Stimulated activated memory B cell treated with anti-CD40 and anti-IgM and Interleukin-4, amounts not matched to agents 10 μg/mL and 1 μg/mL and 100 μg/mL, for 72 hours (primary cell): ENCODE results near the gene NUDT12.
A peak's percentile ranks its signal among the peaks of the same experiment; 100 is the strongest.

ENCODE experiments used
- ATAC-seq: fragments of 150-1000 bp; cut with Tn5 transposase; 2 replicates; pipeline ENCODE4 v1.10.0; 2021
- H3K27ac Mint-ChIP-seq: one replicate; pipeline ENCODE4 v1.8.0; 2022; ENCODE audit warnings: mild to moderate bottlenecking, mixed read lengths
- H3K27me3 Mint-ChIP-seq: one replicate; pipeline ENCODE4 v1.8.0; 2022; ENCODE audit warnings: mixed read lengths
- H3K36me3 Mint-ChIP-seq: one replicate; pipeline ENCODE4 v1.8.0; 2022; ENCODE audit warnings: mixed read lengths
- H3K4me1 Mint-ChIP-seq: one replicate; pipeline ENCODE4 v1.8.0; 2022; ENCODE audit warnings: mixed read lengths
- H3K4me3 Mint-ChIP-seq: one replicate; pipeline ENCODE4 v1.8.0; 2022; ENCODE audit warnings: mild to moderate bottlenecking, moderate library complexity, mixed read lengths
- H3K9me3 Mint-ChIP-seq: one replicate; pipeline ENCODE4 v1.8.0; 2022; ENCODE audit warnings: mixed read lengths

NUDT12 gene

DNA sequence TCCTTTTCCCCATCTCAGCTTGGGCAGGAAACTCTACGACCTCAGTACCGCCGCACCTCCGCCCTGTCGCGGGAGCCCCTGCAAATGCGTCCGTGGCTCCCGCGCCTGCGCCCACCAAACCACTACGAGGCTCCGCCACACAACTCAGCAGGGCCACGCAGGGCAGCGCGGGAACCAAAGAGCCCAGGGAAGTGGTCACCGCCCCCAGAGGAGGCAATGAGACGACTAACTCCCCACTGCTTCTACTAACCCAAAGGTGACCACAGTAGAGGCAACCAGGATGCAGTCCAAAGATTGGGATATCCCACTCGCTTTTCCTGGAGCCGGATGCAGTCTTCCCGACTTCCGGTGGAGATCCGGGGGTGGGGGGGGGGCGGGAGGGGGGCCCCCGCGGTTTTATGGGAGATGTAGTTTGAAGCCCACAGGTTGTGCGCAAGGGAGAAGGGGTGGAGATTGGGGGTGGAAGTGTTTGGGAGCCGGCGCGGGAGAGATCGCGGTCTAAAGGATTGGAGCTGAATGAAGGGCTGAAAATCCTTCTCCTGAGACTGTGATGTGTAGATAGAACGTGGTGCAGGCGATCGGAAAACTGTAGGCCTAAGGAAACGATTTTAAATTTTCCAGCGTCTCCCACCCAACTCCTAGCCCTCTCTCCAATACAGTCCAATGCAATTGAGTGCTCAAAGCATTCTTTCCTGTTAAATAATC, at the start of gene NUDT12:
TSS of gene NUDT12 (minus strand) at position 337 of the 705 bp plus-strand sequence. CDS start 2,541 bp downstream, outside the sequence.
- H3K4me3 Mint-ChIP-seq, result peak within 1 kb of the TSS; percentile 89
- H3K27ac Mint-ChIP-seq, result peak within 1 kb of the TSS; percentile 75
- no peaks in the 10 kb centered on the region for H3K36me3 Mint-ChIP-seq
- no peaks in the 10 kb centered on the region for H3K27me3 Mint-ChIP-seq
- peak; percentile 90 for ATAC-seq
- H3K4me1 Mint-ChIP-seq, result peaks cover 9% of the 10 kb centered on the region
- no peaks in the 10 kb centered on the region for H3K9me3 Mint-ChIP-seq

DNA sequence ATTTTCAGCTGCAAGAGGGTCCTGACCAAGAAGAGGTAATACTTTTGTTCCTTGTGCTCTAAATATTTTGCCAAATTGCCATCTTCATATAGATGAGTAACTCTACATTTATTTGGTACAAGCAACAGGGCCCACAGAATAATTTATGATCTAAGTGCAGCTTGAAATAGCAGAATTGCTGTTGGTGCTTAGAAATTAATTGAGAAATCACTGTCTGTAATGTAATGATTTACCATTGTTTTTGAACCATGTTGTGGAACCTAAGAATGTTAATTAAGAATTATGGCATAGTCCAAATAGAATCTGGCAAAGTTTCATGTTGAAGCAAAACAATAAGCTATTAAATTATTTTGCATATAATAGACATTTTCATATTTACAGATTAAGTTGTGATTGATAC, 44.8 kb upstream of the NUDT12 start:
- no peaks in the 10 kb centered on the region for H3K4me1 Mint-ChIP-seq
- H3K27me3 Mint-ChIP-seq, result no peaks in the 10 kb centered on the region

GRCh38 chr5:103605277-103605676, 42.7 kb upstream of the NUDT12 start:
- no peak for ATAC-seq
- Mint-ChIP-seq H3K4me3 (no peak overlapping the region), H3K27me3 (no peaks in the 10 kb centered on the region), H3K9me3 (no peaks in the 10 kb centered on the region), H3K36me3 (no peaks in the 10 kb centered on the region), H3K4me1 (no peaks in the 10 kb centered on the region), H3K27ac (no peak overlapping the region)

More for the DNA sequence above, 44.8 kb upstream of the NUDT12 start:
- H3K36me3 Mint-ChIP-seq, result no peaks in the 10 kb centered on the region
- H3K4me3 Mint-ChIP-seq, result no peak overlapping the region
- no peak for ATAC-seq
- no peak overlapping the region for H3K27ac Mint-ChIP-seq
- no peaks in the 10 kb centered on the region for H3K9me3 Mint-ChIP-seq

- Mint-ChIP-seq H3K27me3 (no peaks in the 10 kb centered on the region), H3K4me1 (no peaks in the 10 kb centered on the region), H3K36me3 (no peaks in the 10 kb centered on the region), H3K9me3 (no peaks in the 10 kb centered on the region), H3K27ac (no peak overlapping the region), H3K4me3 (no peak overlapping the region)
- no peak for ATAC-seq
Measured at GRCh38 chr5:103602438-103602837, 39.8 kb upstream of the NUDT12 start.

GRCh38 chr5:103601314-103601713, 38.7 kb upstream of the NUDT12 start:
- ATAC-seq, result no peak
- no peak overlapping the region for H3K4me3 Mint-ChIP-seq
- no peaks in the 10 kb centered on the region for H3K9me3 Mint-ChIP-seq
- H3K36me3 Mint-ChIP-seq, result no peaks in the 10 kb centered on the region
- H3K27ac Mint-ChIP-seq, result no peak overlapping the region
- H3K27me3 Mint-ChIP-seq, result no peaks in the 10 kb centered on the region
- H3K4me1 Mint-ChIP-seq, result no peaks in the 10 kb centered on the region

DNA sequence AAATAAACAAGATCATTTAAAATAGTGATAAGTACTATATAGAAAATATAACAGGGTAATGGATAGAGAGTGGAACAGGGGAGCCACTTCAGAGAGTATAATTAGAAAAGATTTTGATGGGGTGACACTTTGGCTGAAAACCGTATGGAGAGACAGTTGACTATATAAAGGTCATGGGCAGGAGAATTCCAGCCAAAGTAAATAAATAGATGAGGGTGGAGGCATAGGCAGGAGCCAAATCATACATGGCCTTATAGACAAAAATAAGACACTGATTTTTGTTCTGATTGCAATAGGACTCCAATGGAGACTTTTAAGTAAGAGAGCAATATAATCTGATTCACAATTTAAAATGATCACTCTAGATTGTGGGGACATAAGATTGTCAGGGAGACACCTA, 37.5 kb upstream of the NUDT12 start:
- no peak overlapping the region for H3K27ac Mint-ChIP-seq
- no peak for ATAC-seq
- H3K27me3 Mint-ChIP-seq, result no peaks in the 10 kb centered on the region
- H3K4me1 Mint-ChIP-seq, result no peaks in the 10 kb centered on the region
- no peak overlapping the region for H3K4me3 Mint-ChIP-seq
- H3K36me3 Mint-ChIP-seq, result no peaks in the 10 kb centered on the region
- no peaks in the 10 kb centered on the region for H3K9me3 Mint-ChIP-seq

GRCh38 chr5:103598997-103599566, 36.5 kb upstream of the NUDT12 start:
- H3K27ac Mint-ChIP-seq, result no peak overlapping the region
- H3K9me3 Mint-ChIP-seq, result no peaks in the 10 kb centered on the region
- no peaks in the 10 kb centered on the region for H3K4me1 Mint-ChIP-seq
- no peak overlapping the region for H3K4me3 Mint-ChIP-seq
- no peak for ATAC-seq
- no peaks in the 10 kb centered on the region for H3K36me3 Mint-ChIP-seq
- H3K27me3 Mint-ChIP-seq, result no peaks in the 10 kb centered on the region

GRCh38 chr5:103590221-103590620, 27.6 kb upstream of the NUDT12 start:
- H3K9me3 Mint-ChIP-seq, result no peaks in the 10 kb centered on the region
- ATAC-seq, result no peak
- H3K27ac Mint-ChIP-seq, result no peak overlapping the region
- no peaks in the 10 kb centered on the region for H3K4me1 Mint-ChIP-seq
- no peaks in the 10 kb centered on the region for H3K36me3 Mint-ChIP-seq
- no peaks in the 10 kb centered on the region for H3K27me3 Mint-ChIP-seq
- H3K4me3 Mint-ChIP-seq, result no peak overlapping the region

DNA sequence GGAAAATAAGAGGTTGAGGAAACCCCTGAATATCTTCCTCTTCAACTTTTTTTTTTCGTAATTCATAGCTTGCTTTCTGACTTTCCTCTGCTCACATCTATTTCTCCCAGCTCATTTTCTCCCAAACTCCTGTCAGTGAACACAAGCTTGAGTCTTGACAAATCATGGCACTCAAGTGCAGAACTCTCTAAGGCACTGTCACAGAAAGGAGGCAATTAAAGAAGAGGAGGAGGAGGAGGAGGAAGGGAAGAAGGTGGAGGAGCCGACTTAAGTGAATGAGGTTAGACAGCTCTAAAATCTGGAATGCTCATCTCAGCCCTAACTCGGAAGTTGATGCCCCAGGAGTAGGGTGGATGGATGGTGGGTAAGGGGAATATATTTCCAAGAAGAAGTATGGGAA, 27.2 kb upstream of the NUDT12 start:
- ATAC-seq, result no peak
- no peaks in the 10 kb centered on the region for H3K27me3 Mint-ChIP-seq
- no peaks in the 10 kb centered on the region for H3K9me3 Mint-ChIP-seq
- no peaks in the 10 kb centered on the region for H3K4me1 Mint-ChIP-seq
- no peak overlapping the region for H3K27ac Mint-ChIP-seq
- no peaks in the 10 kb centered on the region for H3K36me3 Mint-ChIP-seq
- H3K4me3 Mint-ChIP-seq, result no peak overlapping the region

- no peak for ATAC-seq
- no peaks in the 10 kb centered on the region for H3K9me3 Mint-ChIP-seq
- no peak overlapping the region for H3K27ac Mint-ChIP-seq
- no peak overlapping the region for H3K4me3 Mint-ChIP-seq
- H3K4me1 Mint-ChIP-seq, result no peaks in the 10 kb centered on the region
- no peaks in the 10 kb centered on the region for H3K27me3 Mint-ChIP-seq
- H3K36me3 Mint-ChIP-seq, result no peaks in the 10 kb centered on the region
Measured at GRCh38 chr5:103589357-103589756, 26.8 kb upstream of the NUDT12 start.

GRCh38 chr5:103587185-103587748, 24.7 kb upstream of the NUDT12 start:
- H3K4me1 Mint-ChIP-seq, result no peaks in the 10 kb centered on the region
- no peak overlapping the region for H3K27ac Mint-ChIP-seq
- no peak for ATAC-seq
- no peak overlapping the region for H3K4me3 Mint-ChIP-seq
- H3K9me3 Mint-ChIP-seq, result no peaks in the 10 kb centered on the region
- no peaks in the 10 kb centered on the region for H3K27me3 Mint-ChIP-seq
- H3K36me3 Mint-ChIP-seq, result no peaks in the 10 kb centered on the region

DNA sequence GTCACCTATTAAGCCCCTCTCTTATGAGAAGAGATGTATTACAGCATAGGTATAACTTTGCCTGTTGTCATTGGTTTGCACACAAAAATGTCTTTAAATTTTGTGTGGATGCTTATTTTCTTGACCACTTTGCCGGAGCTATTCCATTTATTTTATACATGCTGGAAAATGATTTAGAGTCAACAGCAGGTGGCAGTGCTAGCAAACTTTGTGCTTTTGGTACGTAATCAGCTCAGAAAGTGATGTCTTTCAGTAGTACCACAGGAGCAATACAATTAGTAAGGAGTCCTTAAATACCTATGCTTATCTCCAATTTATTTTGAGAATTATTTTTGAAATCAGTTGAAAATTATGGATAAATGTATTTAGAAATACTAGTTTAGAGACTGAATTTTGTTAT, 19.8 kb upstream of the NUDT12 start:
- H3K27me3 Mint-ChIP-seq, result no peaks in the 10 kb centered on the region
- no peak for ATAC-seq
- H3K27ac Mint-ChIP-seq, result no peak overlapping the region
- no peaks in the 10 kb centered on the region for H3K9me3 Mint-ChIP-seq
- H3K4me1 Mint-ChIP-seq, result no peaks in the 10 kb centered on the region
- no peaks in the 10 kb centered on the region for H3K36me3 Mint-ChIP-seq
- no peak overlapping the region for H3K4me3 Mint-ChIP-seq

GRCh38 chr5:103573411-103573810, 10.8 kb upstream of the NUDT12 start:
- no peak for ATAC-seq
- Mint-ChIP-seq H3K27ac (no peak overlapping the region), H3K4me3 (no peak overlapping the region), H3K4me1 (no peaks in the 10 kb centered on the region), H3K27me3 (no peaks in the 10 kb centered on the region), H3K9me3 (no peaks in the 10 kb centered on the region), H3K36me3 (no peaks in the 10 kb centered on the region)

DNA sequence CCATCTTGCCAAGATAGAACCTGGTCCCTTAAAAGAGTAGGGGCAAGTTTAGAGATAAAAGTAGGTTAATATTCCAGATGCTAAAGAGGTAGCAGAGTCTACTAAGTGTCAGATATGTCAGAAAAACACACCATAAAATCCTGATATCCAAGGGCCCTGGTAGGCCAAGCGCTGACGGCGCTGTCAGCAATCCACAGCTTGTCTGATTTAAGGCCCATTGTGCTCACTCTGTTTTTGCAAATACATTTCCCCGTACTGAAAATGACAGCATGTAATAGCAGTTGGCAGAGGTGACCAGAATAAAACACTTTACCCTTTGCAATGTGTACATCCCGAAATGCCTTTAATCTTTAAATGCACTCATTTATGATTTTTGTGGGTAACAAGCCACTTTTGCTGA, 9.9 kb upstream of the NUDT12 start:
- no peak overlapping the region for H3K27ac Mint-ChIP-seq
- H3K9me3 Mint-ChIP-seq, result no peaks in the 10 kb centered on the region
- no peak for ATAC-seq
- no peak overlapping the region for H3K4me3 Mint-ChIP-seq
- no peaks in the 10 kb centered on the region for H3K27me3 Mint-ChIP-seq
- H3K36me3 Mint-ChIP-seq, result no peaks in the 10 kb centered on the region
- no peaks in the 10 kb centered on the region for H3K4me1 Mint-ChIP-seq

GRCh38 chr5:103571730-103572129, 9.1 kb upstream of the NUDT12 start:
- no peak overlapping the region for H3K27ac Mint-ChIP-seq
- H3K27me3 Mint-ChIP-seq, result no peaks in the 10 kb centered on the region
- no peaks in the 10 kb centered on the region for H3K4me1 Mint-ChIP-seq
- no peaks in the 10 kb centered on the region for H3K9me3 Mint-ChIP-seq
- no peak for ATAC-seq
- H3K4me3 Mint-ChIP-seq, result no peak overlapping the region
- no peaks in the 10 kb centered on the region for H3K36me3 Mint-ChIP-seq
